Loucy (cell line): ENCODE results near the gene ZNF30.
"Not testable (repeated sequence)": the region's sequence is repeated elsewhere in the genome, so short reads cannot be mapped to it uniquely, and the experiment has no call there.

Experiments used
- H2AFZ ChIP-seq: fragments of 200-600 bp; sonication (generic); 2 replicates; pipeline ENCODE4 v1.6.0; 2016; ENCODE audit warnings: antibody characterized with exemption, mild to moderate bottlenecking, low read length, moderate library complexity
- H3F3A ChIP-seq: fragments of 200-600 bp; 2 replicates; pipeline ENCODE4 v1.6.0; 2016; ENCODE audit warnings: antibody characterized with exemption, low read depth, mild to moderate bottlenecking
- H3K27me3 ChIP-seq: fragments of 200-600 bp; sonication (generic); 2 replicates; pipeline ENCODE4 v1.6.1; 2014; ENCODE audit warnings: low read length, mild to moderate bottlenecking; ENCODE audit not compliant: insufficient read depth, poor library complexity, severe bottlenecking
- H3K36me3 ChIP-seq: fragments of 200-600 bp; sonication (generic); 2 replicates; pipeline ENCODE4 v1.6.1; 2016; ENCODE audit warnings: low read length; ENCODE audit not compliant: insufficient read depth
- H3K4me1 ChIP-seq: fragments of 200-600 bp; sonication (generic); 2 replicates; pipeline ENCODE4 v1.5.1; 2014; ENCODE audit warnings: low read length, mild to moderate bottlenecking; ENCODE audit not compliant: insufficient read depth, poor library complexity, severe bottlenecking
- H3K4me2 ChIP-seq: fragments of 200-600 bp; sonication (generic); 2 replicates; pipeline ENCODE4 v1.6.0; 2014; ENCODE audit warnings: antibody characterized with exemption, low read length, low read depth, mild to moderate bottlenecking; ENCODE audit not compliant: poor library complexity, severe bottlenecking
- H3K4me3 ChIP-seq: fragments of 200-600 bp; sonication (generic); 2 replicates; pipeline ENCODE4 v1.5.1; 2014; ENCODE audit warnings: low read length, mild to moderate bottlenecking, mixed read lengths; ENCODE audit not compliant: poor library complexity, severe bottlenecking
- H3K79me2 ChIP-seq: fragments of 200-600 bp; sonication (generic); 2 replicates; pipeline ENCODE4 v1.6.1; 2014; ENCODE audit warnings: low read length; ENCODE audit not compliant: insufficient read depth
- H3K9ac ChIP-seq: fragments of 200-600 bp; sonication (generic); 2 replicates; pipeline ENCODE4 v1.6.0; 2014; ENCODE audit warnings: mild to moderate bottlenecking, low read depth, low read length, moderate library complexity; ENCODE audit not compliant: poor library complexity, severe bottlenecking
- H3K9me2 ChIP-seq: fragments of 200-600 bp; sonication (generic); replicated peaks from 2 replicates; pipeline ENCODE4 v1.6.1; 2016; ENCODE audit warnings: low read depth, low read length, mixed read lengths
- H3K9me3 ChIP-seq: fragments of 200-600 bp; sonication (generic); 2 replicates; pipeline ENCODE4 v1.6.1; 2014; ENCODE audit warnings: mild to moderate bottlenecking, antibody characterized with exemption, low read length, low read depth; ENCODE audit not compliant: insufficient read depth
- H4K20me1 ChIP-seq: fragments of 200-600 bp; sonication (generic); 2 replicates; pipeline ENCODE4 v1.6.0; 2014; ENCODE audit warnings: antibody characterized with exemption, low read length, mild to moderate bottlenecking; ENCODE audit not compliant: insufficient read depth, poor library complexity, severe bottlenecking
- CTCF ChIP-seq: fragments of 200-600 bp; sonication (generic); conservative IDR thresholded peaks from 2 replicates; pipeline ENCODE4 v1.5.1; 2014; ENCODE audit warnings: mild to moderate bottlenecking, antibody characterized with exemption, low read length
- EZH2phosphoT487 ChIP-seq: fragments of 200-600 bp; IDR thresholded peaks from 2 replicates; pipeline ENCODE4 v1.6.1; 2018; ENCODE audit warnings: antibody characterized with exemption, mild to moderate bottlenecking, moderate library complexity, borderline replicate concordance

ZNF30 gene

GRCh38 chr19:34962687-34963572 lies 36.2 kb downstream of the ZNF30 start:
- peaks cover 14% of the 10 kb centered on the region for H4K20me1 ChIP-seq
- no peaks in the 10 kb centered on the region for H3K9me2 ChIP-seq
- peak overlapping the region; percentile 75 for H3K4me2 ChIP-seq
- peaks cover 39% of the 10 kb centered on the region for H3K9me3 ChIP-seq
- peaks cover 51% of the 10 kb centered on the region for H3K79me2 ChIP-seq
- peaks cover 18% of the 10 kb centered on the region for H3K27me3 ChIP-seq
- peaks cover 20% of the 10 kb centered on the region for H3K4me1 ChIP-seq
- H2AFZ ChIP-seq: peak overlapping the region; percentile 77; the same call in 1 of the 2 replicates
- peak overlapping the region; percentile 96 for H3K9ac ChIP-seq
- H3F3A ChIP-seq: peaks cover 5% of the 10 kb centered on the region; the same call in 1 of the 2 replicates
- TF ChIP-seq EZH2phosphoT487: no peak
- no peak for TF ChIP-seq CTCF
- peak overlapping the region; percentile 87 for H3K4me3 ChIP-seq
- peaks cover 31% of the 10 kb centered on the region for H3K36me3 ChIP-seq

- peaks cover 20% of the 10 kb centered on the region for H3K4me1 ChIP-seq
- H3K36me3 ChIP-seq: peaks cover 23% of the 10 kb centered on the region
- H3K4me3 ChIP-seq: peak within 1 kb of the TSS; percentile 87
- peak within 1 kb of the TSS; percentile 75 for H3K4me2 ChIP-seq
- H2AFZ ChIP-seq: peak within 1 kb of the TSS; percentile 77
- H3K79me2 ChIP-seq: peaks cover 46% of the 10 kb centered on the region
- H3K27me3 ChIP-seq: peaks cover 11% of the 10 kb centered on the region
- peaks cover 36% of the 10 kb centered on the region; the same call in 1 of the 2 replicates for H3K9me3 ChIP-seq
- peaks cover 5% of the 10 kb centered on the region; the same call in 1 of the 2 replicates for H3F3A ChIP-seq
- peak within 1 kb of the TSS; percentile 96 for H3K9ac ChIP-seq
- no peaks in the 10 kb centered on the region for H3K9me2 ChIP-seq
- TF ChIP-seq EZH2phosphoT487 (no peak), CTCF (no peak)
- peaks cover 14% of the 10 kb centered on the region for H4K20me1 ChIP-seq
Observed at GRCh38 chr19:34963573-34964406, 37.1 kb downstream of the ZNF30 start, which contains the start of gene ZNF792. ZNF792 (minus strand) TSS chr19:34964229; CDS start chr19:34963662, 567 bp downstream.

- TF ChIP-seq CTCF: no peak
- TF ChIP-seq EZH2phosphoT487: no peak
- peaks cover 5% of the 10 kb centered on the region; the same call in 1 of the 2 replicates for H3F3A ChIP-seq
- H3K9ac ChIP-seq: peak overlapping the region; percentile 96
- H3K36me3 ChIP-seq: peaks cover 15% of the 10 kb centered on the region
- H3K9me3 ChIP-seq: peaks cover 30% of the 10 kb centered on the region; the same call in 1 of the 2 replicates
- peaks cover 38% of the 10 kb centered on the region for H3K79me2 ChIP-seq
- H3K9me2 ChIP-seq: no peaks in the 10 kb centered on the region
- H3K4me2 ChIP-seq: peak overlapping the region; percentile 75
- H3K4me1 ChIP-seq: peaks cover 20% of the 10 kb centered on the region
- H3K27me3 ChIP-seq: peaks cover 3% of the 10 kb centered on the region
- H2AFZ ChIP-seq: no peak overlapping the region
- H3K4me3 ChIP-seq: peak overlapping the region; percentile 87
- H4K20me1 ChIP-seq: peaks cover 14% of the 10 kb centered on the region
Observed at GRCh38 chr19:34964598-34964997, 37.9 kb downstream of the ZNF30 start.

GRCh38 chr19:34965505-34965904 lies 38.8 kb downstream of the ZNF30 start:
- H4K20me1 ChIP-seq: peaks cover 14% of the 10 kb centered on the region

More at GRCh38 chr19:34965505-34965904, 38.8 kb downstream of the ZNF30 start:
- not testable (repeated sequence) for H3K9ac ChIP-seq, H2AFZ ChIP-seq, H3K9me2 ChIP-seq, H3F3A ChIP-seq, H3K36me3 ChIP-seq, H3K27me3 ChIP-seq, H3K4me3 ChIP-seq, H3K4me2 ChIP-seq
- Histone ChIP-seq H3K4me1 (peaks cover 20% of the 10 kb centered on the region), H3K79me2 (peaks cover 29% of the 10 kb centered on the region), H3K9me3 (peaks cover 21% of the 10 kb centered on the region; the same call in 1 of the 2 replicates)
